ENCODE data around the gene PLA2G15. TPM values are rescaled to one million over a fixed set of nuclear protein-coding genes. Genes with fewer than 3 reads are reported as not detected.

PLA2G15 gene
- polyA plus RNA-seq, 1 of the 3 experiments (the other 2 are of a cell fraction): 23.9 TPM

- no peak for TF ChIP-seq RXRA (IDR thresholded peaks at IDR 0.05; ENCODE audit: borderline replicate concordance, low read depth)
Observed at GRCh38 chr16:68232335-68232734, 12.8 kb upstream of the PLA2G15 start (continued).

DNA sequence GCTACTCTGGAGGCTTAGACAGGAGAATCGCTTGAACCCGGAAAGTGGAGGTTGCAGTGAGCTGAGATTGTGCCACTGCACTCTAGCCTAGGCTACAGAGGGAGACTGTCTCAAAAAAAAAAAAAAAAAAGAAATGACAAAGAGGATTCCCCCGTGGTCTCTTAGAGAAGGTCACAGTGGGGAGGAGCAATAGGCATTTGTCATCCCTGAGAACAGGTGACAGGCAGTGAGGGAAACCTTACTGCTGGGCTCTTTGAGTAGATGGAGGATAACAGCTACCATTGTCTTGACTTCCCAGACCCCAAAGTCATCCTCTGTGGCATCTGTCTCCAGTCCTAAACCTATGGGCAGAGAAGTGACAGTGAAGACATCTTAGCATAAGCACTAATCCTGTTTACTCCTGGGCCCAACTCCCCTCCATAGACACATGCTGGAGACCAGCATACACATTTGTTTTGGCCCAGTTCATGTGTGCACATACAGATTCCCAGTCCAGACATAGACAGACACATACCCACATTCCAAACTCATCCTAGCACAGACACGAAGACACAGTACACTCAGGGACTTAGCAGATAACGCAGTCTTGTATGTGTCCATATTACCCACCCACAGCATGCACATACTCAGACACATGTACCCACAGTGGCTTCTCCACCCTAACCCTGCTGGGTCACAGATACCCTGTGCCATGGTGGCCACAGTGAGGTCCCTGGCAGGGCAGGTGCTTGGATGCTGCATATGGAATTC is 11.9 kb upstream of the PLA2G15 start:
- no peak for DNase-seq
- Histone ChIP-seq H3K27ac (ENCODE audit: low read depth in 2 of 2, low read length in 1 of 2) (no peak overlapping the region), H3K79me2 (ENCODE audit: insufficient read depth) (no peaks in the 10 kb centered on the region), H3K27me3 (ENCODE audit: insufficient read depth) (no peaks in the 10 kb centered on the region), H3K9me3 (no peaks in the 10 kb centered on the region), H3K9ac (no peak overlapping the region), H4K20me1 (ENCODE audit: insufficient read depth) (no peaks in the 10 kb centered on the region), H3F3A (replicated peaks; ENCODE audit: insufficient read depth) (peaks cover 5% of the 10 kb centered on the region), H3K4me3 (ENCODE audit: low read depth in 2 of 2, low read length in 1 of 2) (no peak overlapping the region), H3K4me2 (no peak overlapping the region), H3K9me2 (no peaks in the 10 kb centered on the region), H3K4me1 (ENCODE audit: control insufficient read depth in 1 of 2, insufficient read depth in 2 of 2, low read depth in 1 of 2, low read length in 1 of 2) (peaks cover 0 to 12% of the 10 kb centered on the region in 2 experiments; a peak in 1 of 4 replicates), H2AFZ (ENCODE audit: low read depth) (no peak overlapping the region), H3K36me3 (replicated peaks in 1 of 2; ENCODE audit: control insufficient read depth in 1 of 2, insufficient read depth in 2 of 2, low read length in 1 of 2) (peaks cover 0 to 5% of the 10 kb centered on the region in 2 experiments)
- CTCF ChIA-PET: interaction anchor here (1.9 kb wide), 1 partner anchor 139 kb away, joined by 11 read pairs; no protein-coding TSS in a partner anchor
- POLR2A ChIA-PET: no interaction called here
- 86% methylated on average over 5 of the region's 5 CpGs for WGBS (ENCODE audit: low lambda C conversion rate)
- no peak for TF ChIP-seq EZH2phosphoT487 (IDR thresholded peaks at IDR 0.05; ENCODE audit: borderline replicate concordance, low read depth)
- TF ChIP-seq, protein P1, sequence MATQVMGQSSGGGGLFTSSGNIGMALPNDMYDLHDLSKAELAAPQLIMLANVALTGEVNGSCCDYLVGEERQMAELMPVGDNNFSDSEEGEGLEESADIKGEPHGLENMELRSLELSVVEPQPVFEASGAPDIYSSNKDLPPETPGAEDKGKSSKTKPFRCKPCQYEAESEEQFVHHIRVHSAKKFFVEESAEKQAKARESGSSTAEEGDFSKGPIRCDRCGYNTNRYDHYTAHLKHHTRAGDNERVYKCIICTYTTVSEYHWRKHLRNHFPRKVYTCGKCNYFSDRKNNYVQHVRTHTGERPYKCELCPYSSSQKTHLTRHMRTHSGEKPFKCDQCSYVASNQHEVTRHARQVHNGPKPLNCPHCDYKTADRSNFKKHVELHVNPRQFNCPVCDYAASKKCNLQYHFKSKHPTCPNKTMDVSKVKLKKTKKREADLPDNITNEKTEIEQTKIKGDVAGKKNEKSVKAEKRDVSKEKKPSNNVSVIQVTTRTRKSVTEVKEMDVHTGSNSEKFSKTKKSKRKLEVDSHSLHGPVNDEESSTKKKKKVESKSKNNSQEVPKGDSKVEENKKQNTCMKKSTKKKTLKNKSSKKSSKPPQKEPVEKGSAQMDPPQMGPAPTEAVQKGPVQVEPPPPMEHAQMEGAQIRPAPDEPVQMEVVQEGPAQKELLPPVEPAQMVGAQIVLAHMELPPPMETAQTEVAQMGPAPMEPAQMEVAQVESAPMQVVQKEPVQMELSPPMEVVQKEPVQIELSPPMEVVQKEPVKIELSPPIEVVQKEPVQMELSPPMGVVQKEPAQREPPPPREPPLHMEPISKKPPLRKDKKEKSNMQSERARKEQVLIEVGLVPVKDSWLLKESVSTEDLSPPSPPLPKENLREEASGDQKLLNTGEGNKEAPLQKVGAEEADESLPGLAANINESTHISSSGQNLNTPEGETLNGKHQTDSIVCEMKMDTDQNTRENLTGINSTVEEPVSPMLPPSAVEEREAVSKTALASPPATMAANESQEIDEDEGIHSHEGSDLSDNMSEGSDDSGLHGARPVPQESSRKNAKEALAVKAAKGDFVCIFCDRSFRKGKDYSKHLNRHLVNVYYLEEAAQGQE (IDR thresholded peaks at IDR 0.05; ENCODE audit: low read depth, low read length): no peak
- TF ChIP-seq ELF1 (IDR thresholded peaks at IDR 0.05): no peak
- TF ChIP-seq MAX (IDR thresholded peaks at IDR 0.05; ENCODE audit: low read depth): no peak
- TF ChIP-seq, protein P2, sequence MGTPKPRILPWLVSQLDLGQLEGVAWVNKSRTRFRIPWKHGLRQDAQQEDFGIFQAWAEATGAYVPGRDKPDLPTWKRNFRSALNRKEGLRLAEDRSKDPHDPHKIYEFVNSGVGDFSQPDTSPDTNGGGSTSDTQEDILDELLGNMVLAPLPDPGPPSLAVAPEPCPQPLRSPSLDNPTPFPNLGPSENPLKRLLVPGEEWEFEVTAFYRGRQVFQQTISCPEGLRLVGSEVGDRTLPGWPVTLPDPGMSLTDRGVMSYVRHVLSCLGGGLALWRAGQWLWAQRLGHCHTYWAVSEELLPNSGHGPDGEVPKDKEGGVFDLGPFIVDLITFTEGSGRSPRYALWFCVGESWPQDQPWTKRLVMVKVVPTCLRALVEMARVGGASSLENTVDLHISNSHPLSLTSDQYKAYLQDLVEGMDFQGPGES (IDR thresholded peaks at IDR 0.05; ENCODE audit: low read depth, low read length): no peak
- TF ChIP-seq POLR2AphosphoS5 (IDR thresholded peaks at IDR 0.05; ENCODE audit: low read depth, low read length): no peak
- no peak for TF ChIP-seq RCOR1 (IDR thresholded peaks at IDR 0.05; ENCODE audit: low read length)
- no peak for TF ChIP-seq PBX3 (IDR thresholded peaks at IDR 0.05)
- no peak for TF ChIP-seq TAF1 (IDR thresholded peaks at IDR 0.05; ENCODE audit: borderline replicate concordance, low read depth, low read length)
- no peak for TF ChIP-seq MEF2A (IDR thresholded peaks at IDR 0.05; ENCODE audit: borderline replicate concordance, low read depth)
- no peak for TF ChIP-seq USF2 (IDR thresholded peaks at IDR 0.05; ENCODE audit: borderline replicate concordance, low read depth, low read length)
- TF ChIP-seq RFX5 (IDR thresholded peaks at IDR 0.05; ENCODE audit: low read length): no peak
- TF ChIP-seq MXI1 (IDR thresholded peaks at IDR 0.05; ENCODE audit: low read depth, low read length): no peak
- TF ChIP-seq, protein P3, sequence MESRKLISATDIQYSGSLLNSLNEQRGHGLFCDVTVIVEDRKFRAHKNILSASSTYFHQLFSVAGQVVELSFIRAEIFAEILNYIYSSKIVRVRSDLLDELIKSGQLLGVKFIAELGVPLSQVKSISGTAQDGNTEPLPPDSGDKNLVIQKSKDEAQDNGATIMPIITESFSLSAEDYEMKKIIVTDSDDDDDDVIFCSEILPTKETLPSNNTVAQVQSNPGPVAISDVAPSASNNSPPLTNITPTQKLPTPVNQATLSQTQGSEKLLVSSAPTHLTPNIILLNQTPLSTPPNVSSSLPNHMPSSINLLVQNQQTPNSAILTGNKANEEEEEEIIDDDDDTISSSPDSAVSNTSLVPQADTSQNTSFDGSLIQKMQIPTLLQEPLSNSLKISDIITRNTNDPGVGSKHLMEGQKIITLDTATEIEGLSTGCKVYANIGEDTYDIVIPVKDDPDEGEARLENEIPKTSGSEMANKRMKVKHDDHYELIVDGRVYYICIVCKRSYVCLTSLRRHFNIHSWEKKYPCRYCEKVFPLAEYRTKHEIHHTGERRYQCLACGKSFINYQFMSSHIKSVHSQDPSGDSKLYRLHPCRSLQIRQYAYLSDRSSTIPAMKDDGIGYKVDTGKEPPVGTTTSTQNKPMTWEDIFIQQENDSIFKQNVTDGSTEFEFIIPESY (IDR thresholded peaks at IDR 0.05; ENCODE audit: borderline replicate concordance, low read depth): no peak
